Loucy (cell line): ENCODE results near the gene SLC25A21.
A peak's percentile ranks its signal among the peaks of the same experiment; 100 is the strongest.

Experiments
- H2AFZ ChIP-seq: fragments of 200-600 bp; sonication (generic); 2 replicates; pipeline ENCODE4 v1.6.0; 2016; ENCODE audit warnings: antibody characterized with exemption, mild to moderate bottlenecking, low read length, moderate library complexity
- H3F3A ChIP-seq: fragments of 200-600 bp; 2 replicates; pipeline ENCODE4 v1.6.0; 2016; ENCODE audit warnings: antibody characterized with exemption, low read depth, mild to moderate bottlenecking
- H3K27me3 ChIP-seq: fragments of 200-600 bp; sonication (generic); 2 replicates; pipeline ENCODE4 v1.6.1; 2014; ENCODE audit warnings: low read length, mild to moderate bottlenecking; ENCODE audit not compliant: insufficient read depth, poor library complexity, severe bottlenecking
- H3K36me3 ChIP-seq: fragments of 200-600 bp; sonication (generic); 2 replicates; pipeline ENCODE4 v1.6.1; 2016; ENCODE audit warnings: low read length; ENCODE audit not compliant: insufficient read depth
- H3K4me1 ChIP-seq: fragments of 200-600 bp; sonication (generic); 2 replicates; pipeline ENCODE4 v1.5.1; 2014; ENCODE audit warnings: low read length, mild to moderate bottlenecking; ENCODE audit not compliant: insufficient read depth, poor library complexity, severe bottlenecking
- H3K4me2 ChIP-seq: fragments of 200-600 bp; sonication (generic); 2 replicates; pipeline ENCODE4 v1.6.0; 2014; ENCODE audit warnings: antibody characterized with exemption, low read length, low read depth, mild to moderate bottlenecking; ENCODE audit not compliant: poor library complexity, severe bottlenecking
- H3K4me3 ChIP-seq: fragments of 200-600 bp; sonication (generic); 2 replicates; pipeline ENCODE4 v1.5.1; 2014; ENCODE audit warnings: low read length, mild to moderate bottlenecking, mixed read lengths; ENCODE audit not compliant: poor library complexity, severe bottlenecking
- H3K79me2 ChIP-seq: fragments of 200-600 bp; sonication (generic); 2 replicates; pipeline ENCODE4 v1.6.1; 2014; ENCODE audit warnings: low read length; ENCODE audit not compliant: insufficient read depth
- H3K9ac ChIP-seq: fragments of 200-600 bp; sonication (generic); 2 replicates; pipeline ENCODE4 v1.6.0; 2014; ENCODE audit warnings: mild to moderate bottlenecking, low read depth, low read length, moderate library complexity; ENCODE audit not compliant: poor library complexity, severe bottlenecking
- H3K9me2 ChIP-seq: fragments of 200-600 bp; sonication (generic); replicated peaks from 2 replicates; pipeline ENCODE4 v1.6.1; 2016; ENCODE audit warnings: low read depth, low read length, mixed read lengths
- H3K9me3 ChIP-seq: fragments of 200-600 bp; sonication (generic); 2 replicates; pipeline ENCODE4 v1.6.1; 2014; ENCODE audit warnings: mild to moderate bottlenecking, antibody characterized with exemption, low read length, low read depth; ENCODE audit not compliant: insufficient read depth
- H4K20me1 ChIP-seq: fragments of 200-600 bp; sonication (generic); 2 replicates; pipeline ENCODE4 v1.6.0; 2014; ENCODE audit warnings: antibody characterized with exemption, low read length, mild to moderate bottlenecking; ENCODE audit not compliant: insufficient read depth, poor library complexity, severe bottlenecking
- CTCF ChIP-seq: fragments of 200-600 bp; sonication (generic); conservative IDR thresholded peaks from 2 replicates; pipeline ENCODE4 v1.5.1; 2014; ENCODE audit warnings: mild to moderate bottlenecking, antibody characterized with exemption, low read length
- EZH2phosphoT487 ChIP-seq: fragments of 200-600 bp; IDR thresholded peaks from 2 replicates; pipeline ENCODE4 v1.6.1; 2018; ENCODE audit warnings: antibody characterized with exemption, mild to moderate bottlenecking, moderate library complexity, borderline replicate concordance

SLC25A21 gene

GRCh38 chr14:36942522-36943245, 229.7 kb downstream of the SLC25A21 start:
- peak overlapping the region; percentile 17; the same call in 1 of the 2 replicates for H2AFZ ChIP-seq
- H3F3A ChIP-seq, result no peaks in the 10 kb centered on the region

GRCh38 chr14:36941783-36942521, 230.5 kb downstream of the SLC25A21 start:
- H2AFZ ChIP-seq, result 0 out of 2 replicates have a peak overlapping the region, but pooled peaks have one; percentile 17
- H3K4me3 ChIP-seq, result no peak overlapping the region
- H3K4me2 ChIP-seq, result no peak overlapping the region
- H4K20me1 ChIP-seq, result no peaks in the 10 kb centered on the region
- no peaks in the 10 kb centered on the region for H3K79me2 ChIP-seq
- H3K4me1 ChIP-seq, result no peaks in the 10 kb centered on the region
- TF ChIP-seq CTCF, result peak; percentile 95
- no peak for TF ChIP-seq EZH2phosphoT487
- H3K9me3 ChIP-seq, result no peaks in the 10 kb centered on the region
- no peaks in the 10 kb centered on the region for H3F3A ChIP-seq
- no peaks in the 10 kb centered on the region for H3K36me3 ChIP-seq
- no peak overlapping the region for H3K9ac ChIP-seq
- no peaks in the 10 kb centered on the region for H3K9me2 ChIP-seq
- no peaks in the 10 kb centered on the region for H3K27me3 ChIP-seq

More at GRCh38 chr14:36942522-36943245, 229.7 kb downstream of the SLC25A21 start:
- Histone ChIP-seq H3K27me3 (no peaks in the 10 kb centered on the region), H4K20me1 (no peaks in the 10 kb centered on the region), H3K4me1 (no peaks in the 10 kb centered on the region), H3K9ac (no peak overlapping the region), H3K4me2 (no peak overlapping the region), H3K4me3 (no peak overlapping the region), H3K9me3 (no peaks in the 10 kb centered on the region), H3K36me3 (no peaks in the 10 kb centered on the region), H3K79me2 (no peaks in the 10 kb centered on the region), H3K9me2 (no peaks in the 10 kb centered on the region)
- TF ChIP-seq EZH2phosphoT487 (no peak), CTCF (peak; percentile 7; the same call in 1 of the 2 replicates)

- Histone ChIP-seq H3K79me2 (no peaks in the 10 kb centered on the region), H3K9ac (no peak overlapping the region), H3K4me2 (no peak overlapping the region), H4K20me1 (no peaks in the 10 kb centered on the region), H3F3A (no peaks in the 10 kb centered on the region), H3K9me2 (no peaks in the 10 kb centered on the region), H3K9me3 (no peaks in the 10 kb centered on the region), H2AFZ (no peak overlapping the region), H3K4me1 (no peaks in the 10 kb centered on the region), H3K27me3 (no peaks in the 10 kb centered on the region), H3K36me3 (no peaks in the 10 kb centered on the region), H3K4me3 (no peak overlapping the region)
- TF ChIP-seq EZH2phosphoT487 (no peak), CTCF (no peak)
Observed at GRCh38 chr14:36940476-36940875, 231.9 kb downstream of the SLC25A21 start.
